ENCODE measurements around the gene DEK.
"Not testable (repeated sequence)": the region's sequence is repeated elsewhere in the genome, so short reads cannot be mapped to it uniquely, and the experiment has no call there.

Gene DEK

DNA sequence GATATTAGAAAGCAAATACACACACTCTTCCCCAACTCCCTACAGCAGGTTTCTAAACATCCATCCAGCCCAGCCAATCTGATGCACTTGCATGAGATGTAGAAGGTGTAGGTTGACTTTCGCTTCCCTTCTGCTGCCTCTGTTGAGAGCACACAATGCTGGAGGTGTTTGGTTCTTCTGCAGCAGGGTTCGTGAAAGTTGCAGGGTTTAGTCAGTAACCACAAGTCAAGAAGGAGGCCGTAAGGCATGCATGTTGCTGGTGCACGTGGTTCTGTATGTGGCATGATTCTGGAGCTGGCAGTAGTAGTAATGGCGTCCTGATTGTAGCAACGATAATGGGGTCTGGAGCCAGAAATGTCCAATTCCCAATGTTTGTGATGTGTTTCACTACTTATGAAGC lies 53.0 kb downstream of the DEK start:
- in situ Hi-C loops (cut with MboI; ENCODE audit: low pct_unique_long_range_greater_than_20kb, low sequenced_read_pairs), result no loop called here
- no peak for DNase-seq

GRCh38 chr6:18210707-18211106 lies 53.6 kb downstream of the DEK start:
- in situ Hi-C loops (cut with MboI; ENCODE audit: low pct_unique_long_range_greater_than_20kb, low sequenced_read_pairs), result no loop called here
- DNase-seq, result no peak

DNA sequence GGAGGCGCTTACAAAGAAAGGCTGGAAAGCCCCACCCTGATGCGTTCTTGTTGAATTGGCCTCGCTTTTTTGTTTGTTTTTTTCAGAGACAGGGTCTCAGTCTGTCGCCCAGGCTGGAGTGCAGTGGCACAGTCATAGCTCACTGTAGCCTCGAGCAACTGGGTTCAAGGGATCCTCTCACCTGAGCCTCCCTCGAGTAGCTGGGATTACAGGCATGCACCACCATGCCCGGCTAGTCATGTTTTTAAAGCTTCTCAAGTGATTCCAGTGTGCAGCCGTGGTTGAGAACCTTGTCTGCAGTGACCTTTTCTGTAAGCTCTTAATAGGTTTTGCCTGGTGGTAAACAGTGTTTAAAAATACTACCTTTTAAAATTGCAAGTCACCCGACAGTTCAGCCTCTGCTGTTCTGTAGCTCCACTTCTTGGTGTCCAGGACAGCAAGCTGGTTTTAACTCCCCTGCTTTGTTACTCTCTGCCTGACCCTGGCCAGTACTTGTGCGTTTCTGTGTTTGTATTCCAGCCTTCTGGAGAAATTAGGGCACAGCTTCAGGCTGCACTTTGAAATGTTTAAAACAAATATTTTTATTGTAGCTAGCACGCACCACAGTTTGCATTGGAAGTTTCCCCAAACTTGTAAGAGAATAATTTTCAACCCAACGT lies 54.7 kb downstream of the DEK start:
- in situ Hi-C loops (cut with MboI; ENCODE audit: low pct_unique_long_range_greater_than_20kb, low sequenced_read_pairs), result no loop called here
- DNase-seq, result no peak

GRCh38 chr6:18208778-18209177 lies 55.6 kb downstream of the DEK start:
- DNase-seq; in situ Hi-C loops (cut with MboI; ENCODE audit: low pct_unique_long_range_greater_than_20kb, low sequenced_read_pairs): not testable (repeated sequence)

DNA sequence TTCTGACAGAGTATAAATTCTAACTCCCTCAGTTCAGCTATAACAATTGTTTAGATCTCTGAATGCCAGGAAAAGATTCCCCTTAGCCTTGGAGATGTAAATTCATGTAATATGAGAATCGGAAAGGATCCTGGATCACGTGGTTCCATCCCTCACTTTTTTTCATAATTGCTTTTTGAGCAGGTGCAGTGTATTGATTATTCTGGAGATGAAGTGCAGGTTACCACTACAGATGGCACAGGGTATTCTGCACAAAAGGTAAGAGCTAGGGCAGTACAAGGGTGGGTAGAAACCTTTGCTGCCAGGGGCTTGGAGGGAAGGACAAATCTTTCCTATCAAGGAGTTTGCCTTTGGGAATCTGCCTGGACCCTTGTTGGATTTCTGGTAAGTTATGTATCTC lies 56.4 kb downstream of the DEK start:
- in situ Hi-C loops (cut with MboI; ENCODE audit: low pct_unique_long_range_greater_than_20kb, low sequenced_read_pairs), result no loop called here
- no peak for DNase-seq

DNA sequence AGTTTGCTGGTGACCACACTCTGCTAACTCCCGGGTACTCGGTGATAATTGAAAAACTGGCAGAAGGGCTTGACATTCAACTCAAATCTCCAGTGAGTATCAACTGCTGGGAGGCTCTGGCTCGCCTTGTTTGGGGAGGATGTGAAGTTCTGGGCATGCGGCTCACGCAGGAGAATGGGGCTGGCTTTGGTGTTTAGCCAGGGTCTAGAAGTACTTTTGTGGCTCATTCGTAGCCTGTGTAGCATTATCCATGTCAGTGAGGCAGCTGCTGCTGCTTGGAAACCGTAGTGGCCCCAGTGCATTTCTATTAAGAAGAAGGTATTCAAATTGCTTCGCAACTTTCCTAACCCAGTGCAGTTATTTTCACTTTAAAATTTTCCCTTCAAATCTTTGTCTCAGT lies 56.9 kb downstream of the DEK start:
- in situ Hi-C loops (cut with MboI; ENCODE audit: low pct_unique_long_range_greater_than_20kb, low sequenced_read_pairs), result no loop called here
- no peak for DNase-seq

- no peak for DNase-seq
- in situ Hi-C loops (cut with MboI; ENCODE audit: low pct_unique_long_range_greater_than_20kb, low sequenced_read_pairs), result no loop called here
These were observed 57.7 kb downstream of the DEK start for GRCh38 chr6:18206591-18206990.

GRCh38 chr6:18204691-18205090 lies 59.6 kb downstream of the DEK start:
- DNase-seq, result no peak
- in situ Hi-C loops (cut with MboI; ENCODE audit: low pct_unique_long_range_greater_than_20kb, low sequenced_read_pairs), result no loop called here

GRCh38 chr6:18203786-18204185 lies 60.5 kb downstream of the DEK start:
- no peak for DNase-seq

GRCh38 chr6:18192026-18192425 lies 72.3 kb downstream of the DEK start:
- no peak for DNase-seq
- in situ Hi-C loops (cut with MboI; ENCODE audit: low pct_unique_long_range_greater_than_20kb, low sequenced_read_pairs), result no loop called here

More at GRCh38 chr6:18203786-18204185, 60.5 kb downstream of the DEK start:
- in situ Hi-C loops (cut with MboI; ENCODE audit: low pct_unique_long_range_greater_than_20kb, low sequenced_read_pairs), result no loop called here

DNA sequence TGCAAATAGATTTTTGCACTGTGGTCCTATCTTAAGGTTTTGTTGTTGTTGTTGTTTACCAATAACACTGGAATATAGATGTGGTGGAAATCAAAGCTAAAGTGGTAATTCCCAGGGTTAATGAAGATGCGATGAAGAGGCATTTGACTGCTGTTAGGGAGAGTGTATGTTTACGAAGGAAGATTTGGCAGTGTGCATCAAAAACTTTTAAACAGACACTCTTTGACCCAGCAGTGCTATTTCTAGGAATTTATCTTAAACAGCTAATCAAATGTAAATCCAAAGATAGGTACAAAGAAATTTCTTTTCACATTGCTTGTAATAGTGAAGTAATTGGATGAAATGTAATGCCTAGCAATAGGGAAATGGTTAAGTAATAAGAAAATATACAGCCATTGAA lies 75.1 kb downstream of the DEK start:
- in situ Hi-C loops (cut with MboI; ENCODE audit: low pct_unique_long_range_greater_than_20kb, low sequenced_read_pairs), result no loop called here
- no peak for DNase-seq

DNA sequence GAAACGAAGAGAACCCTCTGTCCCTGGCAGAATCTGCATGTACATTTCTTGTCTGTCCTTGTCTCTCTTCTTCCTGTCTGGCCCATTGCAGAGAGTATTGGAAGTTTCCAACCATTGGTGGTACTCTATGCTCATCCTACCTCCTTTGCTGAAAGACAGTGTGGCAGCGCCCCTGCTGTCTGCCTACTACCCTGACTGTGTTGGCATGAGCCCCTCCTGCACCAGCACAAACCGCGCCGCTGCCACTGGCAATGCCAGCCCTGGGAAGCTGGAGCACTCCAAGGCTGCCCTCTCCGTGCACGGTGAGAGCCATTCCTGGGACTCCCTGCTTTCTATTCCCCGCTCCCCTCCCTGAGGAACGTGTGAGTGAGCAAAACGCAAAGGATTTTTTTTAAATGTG lies 76.6 kb downstream of the DEK start:
- in situ Hi-C loops (cut with MboI; ENCODE audit: low pct_unique_long_range_greater_than_20kb, low sequenced_read_pairs), result no loop called here
- no peak for DNase-seq

- in situ Hi-C loops (cut with MboI; ENCODE audit: low pct_unique_long_range_greater_than_20kb, low sequenced_read_pairs), result no loop called here
- peak; percentile 91 for DNase-seq
These were observed 77.6 kb downstream of the DEK start for GRCh38 chr6:18186540-18187250.

DNA sequence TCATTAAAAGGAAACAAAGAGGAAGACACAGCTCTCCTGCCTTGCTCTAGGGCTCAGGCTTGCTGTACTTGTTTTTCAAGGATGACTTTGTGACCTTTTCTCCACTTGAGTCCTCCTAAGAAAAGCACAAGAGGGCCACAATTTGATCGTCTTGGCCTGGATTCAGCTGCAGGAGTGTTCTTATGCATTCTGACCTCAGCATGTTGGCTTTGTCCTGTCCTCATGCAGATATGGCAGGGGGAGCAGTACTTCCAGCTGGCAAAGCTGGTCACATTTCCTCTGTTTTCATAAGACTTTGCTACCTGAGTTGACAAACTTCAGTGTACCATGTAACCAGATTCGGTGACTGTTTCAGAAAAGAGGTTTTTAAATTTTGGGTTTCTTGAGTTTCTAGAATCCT lies 78.3 kb downstream of the DEK start:
- in situ Hi-C loops (cut with MboI; ENCODE audit: low pct_unique_long_range_greater_than_20kb, low sequenced_read_pairs), result no loop called here
- DNase-seq, result no peak

DNA sequence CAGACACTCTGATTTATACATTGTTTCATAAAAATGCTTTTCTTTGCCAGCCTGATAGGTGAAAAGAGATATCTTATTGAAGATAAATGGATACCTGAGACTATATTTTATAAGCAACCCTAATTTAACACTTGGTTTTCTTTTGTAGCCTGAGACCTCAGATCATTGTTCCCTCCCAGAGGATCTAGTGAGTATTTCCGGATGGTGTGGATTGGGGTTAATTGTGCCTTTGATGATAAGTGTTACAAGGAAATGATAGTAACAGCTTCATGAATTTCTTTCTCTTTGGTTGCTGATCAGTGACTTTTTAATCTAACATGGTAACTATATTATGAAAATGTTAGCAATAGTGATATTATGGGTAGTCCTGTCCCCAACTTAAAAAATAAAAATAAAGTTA lies 78.7 kb downstream of the DEK start:
- DNase-seq, result no peak
- in situ Hi-C loops (cut with MboI; ENCODE audit: low pct_unique_long_range_greater_than_20kb, low sequenced_read_pairs), result no loop called here

- in situ Hi-C loops (cut with MboI; ENCODE audit: low pct_unique_long_range_greater_than_20kb, low sequenced_read_pairs), result no loop called here
- DNase-seq, result no peak
These were observed 80.6 kb downstream of the DEK start for GRCh38 chr6:18183766-18184165.

DNA sequence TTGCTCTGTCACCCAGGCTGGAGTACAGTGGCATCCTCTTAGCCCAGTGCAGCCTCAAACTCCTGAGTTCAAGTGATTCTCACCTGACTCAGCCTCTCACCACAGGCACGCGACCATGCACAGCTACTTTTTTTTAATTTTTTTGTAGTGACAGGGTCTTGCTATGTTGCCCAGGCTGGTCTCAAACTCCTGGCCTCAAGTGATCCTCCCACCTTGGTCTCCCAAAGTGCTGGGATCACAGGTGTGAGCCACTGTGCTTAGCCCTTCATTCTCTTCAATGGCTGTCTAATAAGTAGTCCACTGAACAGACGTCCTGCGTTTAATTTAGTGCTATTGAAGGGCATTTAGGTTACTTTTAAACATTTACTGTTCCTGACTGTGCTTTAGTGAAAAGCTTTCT lies 81.8 kb downstream of the DEK start:
- no peak for DNase-seq

DNA sequence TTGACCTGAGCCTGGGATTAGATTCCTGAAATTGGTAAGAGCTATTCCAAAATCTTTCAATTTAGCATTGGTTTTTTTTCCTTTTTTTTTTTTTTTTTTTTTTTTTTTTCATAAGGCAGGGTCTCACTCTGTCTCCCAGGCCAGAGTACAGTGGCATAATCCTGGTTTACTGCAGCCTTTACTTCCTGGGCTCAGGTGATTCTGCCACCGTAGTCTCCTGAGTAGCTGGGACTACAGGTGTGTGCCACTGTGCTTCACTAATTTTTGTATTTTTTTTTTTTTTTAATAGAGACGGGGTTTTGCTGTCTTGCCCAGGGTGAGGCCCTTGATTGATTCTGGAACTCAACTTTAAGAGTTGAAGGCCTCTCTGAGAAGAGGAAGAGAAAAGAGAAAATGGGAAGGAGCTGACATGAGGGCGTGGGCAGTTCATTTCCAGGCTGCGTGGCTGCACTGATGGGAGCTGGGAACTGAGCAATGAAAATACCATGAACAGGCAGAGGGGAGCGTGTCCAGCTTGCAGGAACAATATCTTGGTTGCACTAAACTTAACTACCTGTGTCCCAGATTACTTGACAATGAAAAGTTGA lies 84.5 kb downstream of the DEK start:
- DNase-seq, result peak; percentile 65

More for the DNA sequence above, 81.8 kb downstream of the DEK start:
- in situ Hi-C loops (cut with MboI; ENCODE audit: low pct_unique_long_range_greater_than_20kb, low sequenced_read_pairs), result no loop called here

GRCh38 chr6:18178960-18179615 lies 85.2 kb downstream of the DEK start:
- in situ Hi-C loops (cut with MboI; ENCODE audit: low pct_unique_long_range_greater_than_20kb, low sequenced_read_pairs), result no loop called here
- DNase-seq, result no peak

More for the DNA sequence above, 84.5 kb downstream of the DEK start:
- in situ Hi-C loops (cut with MboI; ENCODE audit: low pct_unique_long_range_greater_than_20kb, low sequenced_read_pairs), result no loop called here

DNA sequence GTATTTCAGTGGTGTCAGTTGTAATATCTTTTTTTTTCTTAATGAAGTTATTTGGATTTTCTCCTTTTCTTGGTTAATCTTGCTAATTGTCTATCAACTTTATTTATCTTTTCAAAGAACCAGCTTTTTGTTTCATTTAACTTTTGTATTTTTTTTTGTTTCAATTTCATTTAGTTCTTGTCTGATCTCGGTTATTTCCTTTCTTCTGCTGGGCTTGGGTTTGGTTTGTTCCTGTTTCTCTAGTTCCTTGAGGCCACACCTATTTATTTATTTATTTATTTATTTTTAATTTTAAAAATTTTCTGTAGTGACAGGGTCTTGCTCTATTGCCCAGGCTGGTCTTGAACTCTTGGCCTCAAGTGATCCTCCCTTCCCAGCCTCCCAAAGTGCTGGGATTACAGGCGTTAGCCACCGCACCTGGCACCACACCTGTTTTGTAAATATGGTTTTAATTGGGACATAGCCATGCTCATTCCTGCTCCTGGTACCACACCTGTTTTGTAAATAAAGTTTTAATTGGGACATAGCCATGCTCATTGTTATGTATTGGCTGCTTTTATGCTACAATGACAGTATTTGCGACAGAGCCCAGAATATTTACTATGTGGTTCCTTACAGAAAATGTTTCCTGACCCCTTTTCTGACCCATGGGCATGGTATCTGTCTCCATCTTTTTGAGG lies 86.9 kb downstream of the DEK start:
- in situ Hi-C loops (cut with MboI; ENCODE audit: low pct_unique_long_range_greater_than_20kb, low sequenced_read_pairs), result no loop called here
- no peak for DNase-seq

Data from KBM-7 (cell line).